GF-D8 (cell line): ENCODE data around the gene RBFA.
"Not testable (repeated sequence)": the region's sequence is repeated elsewhere in the genome, so short reads cannot be mapped to it uniquely, and the experiment has no call there.

Experiments used
- DNase-seq: peaks from one replicate; lab custom pipeline; 2025; lab: John Stamatoyannopoulos, UW

Gene RBFA

GRCh38 chr18:80034068-80034851, at the start of gene RBFA:
Gene RBFA, plus strand, starts transcription at chr18:80034434. Its CDS starts 62 bp downstream, at chr18:80034496.
- peak; percentile 98 for DNase-seq

GRCh38 chr18:79985172-79985571, 49.1 kb upstream of the RBFA start:
- no peak for DNase-seq

- no peak for DNase-seq
These were observed 47.5 kb upstream of the RBFA start for GRCh38 chr18:79986726-79987125.

- DNase-seq, result no peak
These were observed 46.7 kb upstream of the RBFA start for GRCh38 chr18:79987566-79987965.

GRCh38 chr18:79988071-79988450, 46.2 kb upstream of the RBFA start:
- peak; percentile 46 for DNase-seq

GRCh38 chr18:79988451-79989194, 45.6 kb upstream of the RBFA start, which contains the start of gene TXNL4A:
Gene TXNL4A, minus strand, starts transcription at chr18:79988563. Its CDS starts 171 bp downstream, at chr18:79988392.
- DNase-seq, result peak; percentile 71

GRCh38 chr18:79989195-79989497, 45.1 kb upstream of the RBFA start:
- DNase-seq, result no peak

- no peak for DNase-seq
These were observed 42.7 kb upstream of the RBFA start for GRCh38 chr18:79991494-79991893.

- DNase-seq, result not testable (repeated sequence)
These were observed 34.5 kb upstream of the RBFA start for GRCh38 chr18:79999701-80000100.

- no peak for DNase-seq
These were observed 33.4 kb upstream of the RBFA start for GRCh38 chr18:80000877-80001276.

GRCh38 chr18:80002468-80002867, 31.8 kb upstream of the RBFA start:
- no peak for DNase-seq

GRCh38 chr18:80004600-80005342, 29.5 kb upstream of the RBFA start:
- DNase-seq, result no peak

- no peak for DNase-seq
These were observed 27.5 kb upstream of the RBFA start for GRCh38 chr18:80006724-80007123.

- DNase-seq, result no peak
These were observed 24.3 kb upstream of the RBFA start for GRCh38 chr18:80009661-80010550.

GRCh38 chr18:80010551-80010906, 23.7 kb upstream of the RBFA start:
- DNase-seq, result no peak

GRCh38 chr18:80011496-80012137, 22.6 kb upstream of the RBFA start:
- not testable (repeated sequence) for DNase-seq

- DNase-seq, result no peak
These were observed 21.5 kb upstream of the RBFA start for GRCh38 chr18:80012714-80013113.

- DNase-seq, result no peak
These were observed 11.6 kb upstream of the RBFA start for GRCh38 chr18:80022613-80023012.

- no peak for DNase-seq
These were observed 11.1 kb upstream of the RBFA start for GRCh38 chr18:80023173-80023572.

- DNase-seq, result no peak
These were observed 7.9 kb upstream of the RBFA start for GRCh38 chr18:80026363-80026762.

GRCh38 chr18:80027719-80028118, 6.5 kb upstream of the RBFA start:
- not testable (repeated sequence) for DNase-seq
